ENCODE measurements around the gene VILL.

The VILL gene

GRCh38 chr3:38006031-38006430 lies 15.4 kb downstream of the VILL start:
- DNase-seq (ENCODE audit: low read depth): no peak

GRCh38 chr3:38006445-38006995 lies 15.9 kb downstream of the VILL start:
- TF ChIP-seq CTCF (IDR thresholded peaks at IDR 0.05; ENCODE audit: low read depth, low read length, missing control alignments): no peak
- no peak for DNase-seq (ENCODE audit: low read depth)
- no peak overlapping the region for H3K4me3 ChIP-seq (ENCODE audit: low read depth, low read length)
- in situ Hi-C loops (cut with HindIII; ENCODE audit: low sequenced_read_pairs): no loop called here

More at GRCh38 chr3:38006031-38006430, 15.4 kb downstream of the VILL start:
- in situ Hi-C loops (cut with HindIII; ENCODE audit: low sequenced_read_pairs): no loop called here
- H3K4me3 ChIP-seq (ENCODE audit: low read depth, low read length): no peak overlapping the region
- TF ChIP-seq CTCF (IDR thresholded peaks at IDR 0.05; ENCODE audit: low read depth, low read length, missing control alignments): no peak

GRCh38 chr3:38007754-38008090 lies 17.1 kb downstream of the VILL start:
- no peak for TF ChIP-seq CTCF (IDR thresholded peaks at IDR 0.05; ENCODE audit: low read depth, low read length, missing control alignments)
- no peak for DNase-seq (ENCODE audit: low read depth)
- no peak overlapping the region for H3K4me3 ChIP-seq (ENCODE audit: low read depth, low read length)
- in situ Hi-C loops (cut with HindIII; ENCODE audit: low sequenced_read_pairs): no loop called here

- DNase-seq (ENCODE audit: low read depth): no peak
- TF ChIP-seq CTCF (IDR thresholded peaks at IDR 0.05; ENCODE audit: low read depth, low read length, missing control alignments): no peak
- in situ Hi-C loops (cut with HindIII; ENCODE audit: low sequenced_read_pairs): no loop called here
Observed at GRCh38 chr3:38008191-38008701, 17.7 kb downstream of the VILL start.

GRCh38 chr3:38008971-38009580 lies 18.5 kb downstream of the VILL start:
- no peak for DNase-seq (ENCODE audit: low read depth)
- in situ Hi-C loops (cut with HindIII; ENCODE audit: low sequenced_read_pairs): no loop called here
- TF ChIP-seq CTCF (IDR thresholded peaks at IDR 0.05; ENCODE audit: low read depth, low read length, missing control alignments): no peak
- no peak overlapping the region for H3K4me3 ChIP-seq (ENCODE audit: low read depth, low read length)

More at GRCh38 chr3:38008191-38008701, 17.7 kb downstream of the VILL start:
- no peak overlapping the region for H3K4me3 ChIP-seq (ENCODE audit: low read depth, low read length)

GRCh38 chr3:38009807-38010591 lies 19.4 kb downstream of the VILL start:
- TF ChIP-seq CTCF (IDR thresholded peaks at IDR 0.05; ENCODE audit: low read depth, low read length, missing control alignments): no peak
- no peak overlapping the region for H3K4me3 ChIP-seq (ENCODE audit: low read depth, low read length)
- in situ Hi-C loops (cut with HindIII; ENCODE audit: low sequenced_read_pairs): no loop called here
- DNase-seq (ENCODE audit: low read depth): no peak

Measured in astrocyte of the cerebellum (primary cell).